GM21717 (cell line): ENCODE results near the gene KLHL3.
"Not testable (repeated sequence)": the region's sequence is repeated elsewhere in the genome, so short reads cannot be mapped to it uniquely, and the experiment has no call there.

Experiments
- ATAC-seq: cut with Tn5 transposase; IDR thresholded peaks from one replicate; pipeline ENCODE4 v1.9.1; 2021; ENCODE audit warnings: mild to moderate bottlenecking, moderate library complexity; ENCODE audit not compliant: unreplicated experiment

KLHL3 gene

GRCh38 chr5:137735555-137736284, at the start of gene KLHL3:
Gene KLHL3, minus strand, starts transcription at chr5:137736089. Its CDS starts 443 bp downstream, at chr5:137735646.
- peak; percentile 67 for ATAC-seq

- ATAC-seq: no peak
Observed at GRCh38 chr5:137782984-137783536, 47.2 kb upstream of the KLHL3 start.

GRCh38 chr5:137782055-137782454, 46.2 kb upstream of the KLHL3 start:
- ATAC-seq: no peak

- ATAC-seq: no peak
Observed at GRCh38 chr5:137778772-137779564, 43.1 kb upstream of the KLHL3 start.

GRCh38 chr5:137767937-137768336, 32.0 kb upstream of the KLHL3 start:
- ATAC-seq: not testable (repeated sequence)

GRCh38 chr5:137761566-137761965, 25.7 kb upstream of the KLHL3 start:
- no peak for ATAC-seq

- no peak for ATAC-seq
Observed at GRCh38 chr5:137760719-137761516, 25.0 kb upstream of the KLHL3 start.

GRCh38 chr5:137760294-137760693, 24.4 kb upstream of the KLHL3 start:
- no peak for ATAC-seq

GRCh38 chr5:137758715-137759306, 22.9 kb upstream of the KLHL3 start:
- ATAC-seq: peak; percentile 41

GRCh38 chr5:137758121-137758520, 22.2 kb upstream of the KLHL3 start:
- ATAC-seq: no peak

GRCh38 chr5:137757634-137758033, 21.7 kb upstream of the KLHL3 start:
- no peak for ATAC-seq

- ATAC-seq: no peak
Observed at GRCh38 chr5:137754961-137755762, 19.3 kb upstream of the KLHL3 start.

- peak; percentile 80 for ATAC-seq
Observed at GRCh38 chr5:137754188-137754960, 18.5 kb upstream of the KLHL3 start, which contains the start of gene HNRNPA0. Gene HNRNPA0, minus strand, starts transcription at chr5:137754363. Its CDS starts 297 bp downstream, at chr5:137754066.

GRCh38 chr5:137753691-137754187, 17.9 kb upstream of the KLHL3 start:
- peak; percentile 24 for ATAC-seq

GRCh38 chr5:137752905-137753690, 17.2 kb upstream of the KLHL3 start:
- no peak for ATAC-seq

- ATAC-seq: no peak
Observed at GRCh38 chr5:137751869-137752491, 16.1 kb upstream of the KLHL3 start.

GRCh38 chr5:137750436-137750835, 14.5 kb upstream of the KLHL3 start:
- ATAC-seq: no peak
